Suprapubic skin (tissue), 4 donors: ENCODE data around the gene ZC3H4. TPM values are rescaled to one million over a fixed set of nuclear protein-coding genes. Genes with fewer than 3 reads are reported as not detected.

Experiments
- DNase-seq, 2 donors: peaks; one replicate each; pipeline ENCODE4 v3.0.0-alpha.2; 2019; ENCODE audit warnings: low spot score in 2 of 2
- H3K27ac ChIP-seq: fragments of 200-600 bp; sonication (generic); one replicate; pipeline ENCODE4 v1.5.1; 2019
- H3K27me3 ChIP-seq: fragments of 200-600 bp; sonication (generic); one replicate; pipeline ENCODE4 v1.5.1; 2019
- H3K36me3 ChIP-seq: fragments of 200-600 bp; sonication (generic); one replicate; pipeline ENCODE4 v1.5.1; 2019
- H3K4me1 ChIP-seq: fragments of 200-600 bp; sonication (generic); one replicate; pipeline ENCODE4 v1.5.1; 2019
- H3K4me3 ChIP-seq: fragments of 200-600 bp; sonication (generic); one replicate; pipeline ENCODE4 v1.5.1; 2019; ENCODE audit warnings: mild to moderate bottlenecking
- H3K9me3 ChIP-seq: fragments of 200-600 bp; sonication (generic); one replicate; pipeline ENCODE4 v1.5.1; 2019
- EP300 ChIP-seq: sonication (generic); formaldehyde crosslinking; IDR thresholded peaks from one replicate; pipeline ENCODE4 v1.6.1; 2017; ENCODE audit warnings: antibody characterized with exemption
- POLR2A ChIP-seq, 2 donors: fragments of 450-650 bp; IDR thresholded peaks; one replicate each; pipeline ENCODE4 v1.6.1; 2017; ENCODE audit warnings: antibody characterized with exemption in 2 of 2, mild to moderate bottlenecking in 2 of 2, moderate library complexity in 2 of 2
- POLR2AphosphoS5 ChIP-seq, 3 donors: sonication (generic); formaldehyde crosslinking; IDR thresholded peaks; one replicate each; pipeline ENCODE4 v1.6.1; 2017; ENCODE audit warnings: antibody characterized with exemption in 3 of 3
- WGBS: methylation state at CpG from one replicate; pipeline ENCODE4 v1.1.5; 2018; 5-methylcytosine and 5-hydroxymethylcytosine counted together
- total RNA-seq, 4 donors: library from RNA; depleted of rRNA; stranded (reverse); fragments of >200 nt; gene quantifications; one replicate each; pipeline ENCODE4 v1.1.0, GENCODE V29; 2016
- TF ChIP-seq, protein P1 (sequence below), 2 donors: fragments of 200-600 bp in 1 of 2; fragments of 450-650 bp in 1 of 2; sonication (generic) in 1 of 2; IDR thresholded peaks; one replicate each; pipeline ENCODE4 v1.5.1; 2016 to 2019; ENCODE audit warnings: antibody characterized with exemption in 2 of 2, mild to moderate bottlenecking in 1 of 2, moderate library complexity in 1 of 2

Gene ZC3H4
- total RNA-seq, 4 donors from 2014 or later: 24.2 to 42.8 (median 31.7) TPM

DNA sequence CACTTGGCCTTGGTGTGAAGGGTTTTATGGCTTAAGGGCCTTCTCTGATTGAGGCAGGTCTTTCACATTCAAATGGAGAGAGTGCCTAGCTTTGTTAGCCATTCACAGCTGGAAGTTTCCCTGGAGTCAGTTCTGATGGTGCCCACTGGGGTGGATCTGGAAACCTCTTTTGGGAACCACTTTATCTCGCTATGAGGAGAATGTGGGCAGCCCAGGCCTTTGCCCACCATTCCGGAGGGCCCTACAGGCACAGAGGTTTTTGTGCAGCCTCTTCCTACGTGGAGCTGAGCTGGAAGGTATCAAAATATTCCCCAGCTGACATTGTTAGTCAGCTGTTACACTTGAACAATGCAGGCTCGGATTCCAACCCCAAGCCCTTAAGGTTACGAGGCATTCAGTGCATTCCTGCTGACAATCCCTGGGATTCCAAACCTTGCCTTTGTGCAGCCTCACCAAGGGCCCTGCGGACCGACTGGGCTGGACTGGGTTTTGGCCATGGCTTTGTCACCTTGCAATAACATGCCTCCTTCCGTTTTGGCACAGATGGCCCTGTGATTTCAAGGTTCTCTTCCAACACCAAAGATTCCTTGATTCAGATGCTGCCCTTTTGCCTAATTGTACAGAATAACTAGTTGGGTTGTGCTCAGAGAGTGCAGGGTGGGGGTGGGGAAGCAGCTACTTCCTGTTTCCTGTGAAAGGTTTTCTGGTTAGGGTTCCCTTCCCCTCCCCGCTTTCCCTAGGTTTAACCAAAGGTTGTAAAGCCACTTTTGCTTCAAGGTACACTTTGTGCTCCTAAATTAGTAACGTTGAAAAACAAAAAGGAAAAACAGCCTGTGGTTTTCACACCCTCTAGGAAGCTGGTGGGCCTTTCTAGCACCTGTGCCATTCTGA, 44.1 kb upstream of the ZC3H4 start:
- 30% methylated on average over 9 of the region's 10 CpGs for WGBS
- peaks cover 63% of the 10 kb centered on the region for H3K4me1 ChIP-seq
- H3K9me3 ChIP-seq: no peaks in the 10 kb centered on the region
- peak overlapping the region; percentile 4 for H3K4me3 ChIP-seq
- no peaks in the 10 kb centered on the region for H3K27me3 ChIP-seq
- peaks cover 22% of the 10 kb centered on the region for H3K36me3 ChIP-seq
- TF ChIP-seq EP300 (no peak), POLR2A (IDR thresholded peaks at IDR 0.05) (no peak), POLR2AphosphoS5 (IDR thresholded peaks at IDR 0.05) (no peak)
- TF ChIP-seq, protein P1, sequence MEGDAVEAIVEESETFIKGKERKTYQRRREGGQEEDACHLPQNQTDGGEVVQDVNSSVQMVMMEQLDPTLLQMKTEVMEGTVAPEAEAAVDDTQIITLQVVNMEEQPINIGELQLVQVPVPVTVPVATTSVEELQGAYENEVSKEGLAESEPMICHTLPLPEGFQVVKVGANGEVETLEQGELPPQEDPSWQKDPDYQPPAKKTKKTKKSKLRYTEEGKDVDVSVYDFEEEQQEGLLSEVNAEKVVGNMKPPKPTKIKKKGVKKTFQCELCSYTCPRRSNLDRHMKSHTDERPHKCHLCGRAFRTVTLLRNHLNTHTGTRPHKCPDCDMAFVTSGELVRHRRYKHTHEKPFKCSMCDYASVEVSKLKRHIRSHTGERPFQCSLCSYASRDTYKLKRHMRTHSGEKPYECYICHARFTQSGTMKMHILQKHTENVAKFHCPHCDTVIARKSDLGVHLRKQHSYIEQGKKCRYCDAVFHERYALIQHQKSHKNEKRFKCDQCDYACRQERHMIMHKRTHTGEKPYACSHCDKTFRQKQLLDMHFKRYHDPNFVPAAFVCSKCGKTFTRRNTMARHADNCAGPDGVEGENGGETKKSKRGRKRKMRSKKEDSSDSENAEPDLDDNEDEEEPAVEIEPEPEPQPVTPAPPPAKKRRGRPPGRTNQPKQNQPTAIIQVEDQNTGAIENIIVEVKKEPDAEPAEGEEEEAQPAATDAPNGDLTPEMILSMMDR (IDR thresholded peaks at IDR 0.05): no peak
- peak overlapping the region; percentile 81 for H3K27ac ChIP-seq
- DNase-seq: peak; percentile 68 to 79

DNA sequence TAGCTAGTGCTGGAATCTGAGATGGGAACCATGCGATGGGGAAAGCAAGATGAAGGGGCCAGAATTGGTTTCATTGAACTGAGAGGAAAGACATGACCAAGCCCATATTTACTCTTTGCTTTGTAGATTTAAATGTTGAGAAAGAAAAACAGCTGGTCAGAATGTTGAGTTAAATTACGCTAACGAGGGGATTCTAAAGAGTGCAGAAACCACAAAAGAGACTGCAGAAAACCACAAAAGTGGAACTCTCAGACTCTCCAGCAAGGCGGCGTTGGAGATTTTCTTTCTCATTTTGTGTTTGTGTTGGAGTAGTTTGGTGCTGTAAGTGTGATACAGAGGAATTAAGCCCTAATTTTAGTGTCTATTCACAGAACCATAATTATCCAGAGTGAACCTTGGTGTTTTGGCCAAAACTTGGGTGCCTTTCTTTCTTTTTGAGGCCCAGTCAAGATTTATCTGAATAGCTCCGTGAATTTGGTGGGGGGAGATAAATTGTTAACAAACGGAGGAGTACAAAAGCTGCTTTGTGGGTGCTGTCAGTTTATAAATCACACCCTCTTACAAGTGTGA, 43.4 kb upstream of the ZC3H4 start:
- 62% methylated on average over 7 of the region's 7 CpGs for WGBS
- Histone ChIP-seq H3K4me3 (peak overlapping the region; percentile 4), H3K9me3 (no peaks in the 10 kb centered on the region), H3K36me3 (peaks cover 26% of the 10 kb centered on the region), H3K27ac (peak overlapping the region; percentile 81), H3K27me3 (no peaks in the 10 kb centered on the region), H3K4me1 (peaks cover 66% of the 10 kb centered on the region)
- no peak for DNase-seq
- TF ChIP-seq, protein P1 (IDR thresholded peaks at IDR 0.05): no peak

DNA sequence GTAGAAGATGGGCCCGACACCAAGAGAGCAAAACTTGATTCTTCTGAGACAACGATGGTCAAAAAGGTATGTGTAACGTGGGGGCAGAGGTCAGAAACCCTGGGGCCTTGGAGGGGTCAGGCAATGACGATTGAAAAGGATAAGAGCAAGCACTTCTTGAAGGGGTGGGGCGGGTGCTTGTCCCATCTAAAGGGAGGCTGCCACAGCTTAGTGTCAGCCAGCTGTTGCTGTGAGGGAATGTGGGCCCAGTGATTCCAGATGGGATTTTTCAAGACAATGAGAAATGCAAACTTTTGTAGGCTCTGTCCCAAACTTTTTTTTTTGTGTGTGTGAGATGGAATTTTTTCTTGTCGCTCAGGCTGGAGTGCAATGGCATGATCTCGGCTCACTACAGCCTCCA, 41.6 kb upstream of the ZC3H4 start:
- H3K27me3 ChIP-seq: no peaks in the 10 kb centered on the region
- H3K4me3 ChIP-seq: no peak overlapping the region
- WGBS: 58% methylated on average over 7 of the region's 7 CpGs
- no peak for TF ChIP-seq POLR2A (IDR thresholded peaks at IDR 0.05)
- no peak for TF ChIP-seq EP300
- no peak for TF ChIP-seq POLR2AphosphoS5 (IDR thresholded peaks at IDR 0.05)
- TF ChIP-seq, protein P1 (IDR thresholded peaks at IDR 0.05): no peak
- no peaks in the 10 kb centered on the region for H3K9me3 ChIP-seq
- H3K4me1 ChIP-seq: peaks cover 69% of the 10 kb centered on the region
- H3K36me3 ChIP-seq: peaks cover 31% of the 10 kb centered on the region
- no peak for DNase-seq
- peak overlapping the region; percentile 28 for H3K27ac ChIP-seq

DNA sequence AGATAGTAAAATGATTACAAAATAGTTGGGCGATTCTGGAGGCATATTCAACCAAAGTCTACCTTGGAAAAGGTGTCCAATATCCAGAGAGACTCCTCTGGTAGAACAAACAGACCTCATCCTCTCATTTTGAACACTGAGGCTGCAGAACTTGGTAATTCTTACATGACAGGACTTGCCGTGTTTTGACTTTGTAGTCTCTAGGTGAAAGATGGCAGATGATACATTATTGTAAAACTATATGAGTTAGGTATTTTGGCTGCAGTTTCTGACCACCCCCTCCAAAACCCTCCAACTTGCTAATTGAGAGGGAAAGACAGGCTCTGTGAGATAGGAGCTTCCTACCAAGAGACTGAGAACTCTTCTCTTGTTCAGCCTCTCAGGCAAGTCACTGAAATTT, 39.7 kb upstream of the ZC3H4 start:
- whole genome bisulfite sequencing: 43% methylated on average over 2 of the region's 2 CpGs
- Histone ChIP-seq H3K4me1 (peaks cover 56% of the 10 kb centered on the region), H3K27ac (peak overlapping the region; percentile 78)

DNA sequence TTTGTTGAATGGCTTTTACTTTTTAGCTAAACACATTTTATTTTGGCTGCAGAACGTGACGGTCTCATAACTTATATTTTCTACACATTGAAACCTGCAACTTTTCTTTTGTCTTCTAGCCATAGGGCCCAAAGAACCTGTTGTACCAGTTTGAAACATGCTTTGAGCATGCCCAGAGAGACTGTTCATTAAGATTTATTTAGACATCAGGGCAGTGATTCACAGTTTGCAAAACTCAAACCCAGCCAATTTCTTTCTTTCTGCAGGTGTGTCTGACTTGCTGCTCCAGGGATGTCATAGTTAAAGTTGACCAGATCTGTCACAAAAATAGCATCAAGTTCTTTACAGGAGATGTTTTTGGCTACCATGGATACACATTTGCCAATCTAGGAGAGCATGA, 39.1 kb upstream of the ZC3H4 start:
- DNase-seq: no peak
- no peak for TF ChIP-seq POLR2A (IDR thresholded peaks at IDR 0.05)
- TF ChIP-seq EP300: no peak
- no peak for TF ChIP-seq POLR2AphosphoS5 (IDR thresholded peaks at IDR 0.05)
- TF ChIP-seq, protein P1 (IDR thresholded peaks at IDR 0.05): no peak
- peak overlapping the region; percentile 78 for H3K27ac ChIP-seq
- H3K4me3 ChIP-seq: no peak overlapping the region
- H3K36me3 ChIP-seq: peaks cover 43% of the 10 kb centered on the region
- no peaks in the 10 kb centered on the region for H3K27me3 ChIP-seq
- no peaks in the 10 kb centered on the region for H3K9me3 ChIP-seq
- peaks cover 49% of the 10 kb centered on the region for H3K4me1 ChIP-seq
- WGBS: 54% methylated on average over 2 of the region's 2 CpGs

More for the DNA sequence above, 39.7 kb upstream of the ZC3H4 start:
- no peak overlapping the region for H3K4me3 ChIP-seq
- TF ChIP-seq, protein P1 (IDR thresholded peaks at IDR 0.05): no peak
- TF ChIP-seq POLR2A (IDR thresholded peaks at IDR 0.05) (no peak), EP300 (no peak), POLR2AphosphoS5 (IDR thresholded peaks at IDR 0.05) (no peak)
- no peak for DNase-seq
- no peaks in the 10 kb centered on the region for H3K27me3 ChIP-seq
- H3K36me3 ChIP-seq: peaks cover 37% of the 10 kb centered on the region
- H3K9me3 ChIP-seq: no peaks in the 10 kb centered on the region
